G401 (cell line): Measurements from ENCODE around the gene TMEM232. TPM values are rescaled to one million over a fixed set of nuclear protein-coding genes. Genes with fewer than 3 reads are reported as not detected.
A peak's percentile ranks its signal among the peaks of the same experiment; 100 is the strongest.
"Not testable (repeated sequence)": the region's sequence is repeated elsewhere in the genome, so short reads cannot be mapped to it uniquely, and the experiment has no call there.

ENCODE experiments used
- DNase-seq: peaks from one replicate; pipeline ENCODE4 v3.0.0-alpha.2; 2015; ENCODE audit warnings: low spot score
- in situ Hi-C: cut with HindIII; loops from 2 replicates; pipeline ENCODE4 v1.10.0; 2016; ENCODE audit warnings: low sequenced_read_pairs, mixed read lengths
- total RNA-seq: library from RNA; depleted of rRNA; stranded (reverse); fragments of >200 nt; shearing (Covaris generic); gene quantifications from 2 replicates; pipeline ENCODE4 v1.2.3, GENCODE V29; 2014; rRNA removed

The TMEM232 gene
- total RNA-seq = 0.07 TPM in 1 of 2 replicates, not detected in the other

GRCh38 chr5:110726249-110727024 is at the start of gene TMEM232:
Gene TMEM232 (minus strand): TSS chr5:110726671. CDS start chr5:110667352, 59,319 bp downstream.
- in situ Hi-C loops = no loop called here
- peak; percentile 80 for DNase-seq

- in situ Hi-C loops = no loop called here
- DNase-seq = no peak
These were observed 43.8 kb upstream of the TMEM232 start for GRCh38 chr5:110770286-110770685.

- no peak for DNase-seq
- in situ Hi-C loops = no loop called here
These were observed 42.7 kb upstream of the TMEM232 start for GRCh38 chr5:110769000-110769681.

DNA sequence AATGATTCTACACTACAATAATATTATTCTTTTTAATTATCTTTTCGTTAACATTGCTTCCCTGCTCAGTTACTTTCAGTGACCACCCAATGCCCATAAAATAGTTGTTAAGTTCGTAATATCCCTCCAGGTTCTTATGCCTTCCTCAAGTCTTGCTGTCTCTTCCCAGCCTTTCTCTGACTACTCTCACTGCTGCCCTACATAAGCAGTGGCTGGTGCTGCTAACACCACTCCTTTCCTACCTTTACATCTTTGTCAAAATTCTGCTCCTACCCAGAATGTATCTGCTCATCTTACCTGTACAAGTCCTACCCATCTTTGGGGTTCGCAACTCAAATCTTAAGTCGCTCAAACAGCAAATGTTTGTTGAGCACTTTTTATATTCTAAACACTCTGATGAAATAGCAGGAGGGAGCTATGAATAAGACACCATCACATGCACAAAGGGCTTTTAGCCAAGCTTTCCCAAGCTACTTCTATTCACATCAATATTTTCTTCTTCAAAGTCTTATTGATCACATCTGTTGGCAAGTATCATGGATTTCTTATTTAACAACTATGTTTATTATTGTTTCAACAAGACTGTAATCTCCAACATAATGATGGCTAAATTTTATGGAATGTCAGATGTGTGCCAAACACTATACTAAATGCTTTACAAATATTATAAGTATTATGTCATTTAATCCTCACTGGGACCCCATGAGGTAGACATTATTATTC is 41.8 kb upstream of the TMEM232 start:
- no peak for DNase-seq
- in situ Hi-C loops = no loop called here

DNA sequence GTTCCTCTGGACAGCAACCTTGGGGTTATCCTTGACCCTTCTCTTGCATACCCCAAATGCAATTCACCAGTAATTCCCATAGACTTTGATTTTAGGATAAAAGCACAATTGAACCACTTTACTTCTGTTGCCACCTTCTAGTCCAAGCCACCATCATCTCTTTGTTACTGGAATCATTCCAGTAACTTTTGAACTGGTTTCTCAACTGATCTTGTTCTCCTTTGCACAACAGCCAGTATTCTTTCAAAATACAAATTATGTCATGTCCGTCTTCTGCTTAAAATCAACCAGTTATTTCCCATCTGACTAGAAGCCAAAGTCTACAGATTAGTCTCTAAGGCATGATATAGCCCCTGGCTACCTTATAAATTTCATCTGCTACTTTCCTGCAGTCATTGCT is 33.7 kb upstream of the TMEM232 start:
- no peak for DNase-seq
- in situ Hi-C loops = no loop called here

GRCh38 chr5:110757118-110757729 is 30.8 kb upstream of the TMEM232 start:
- in situ Hi-C loops = no loop called here

DNA sequence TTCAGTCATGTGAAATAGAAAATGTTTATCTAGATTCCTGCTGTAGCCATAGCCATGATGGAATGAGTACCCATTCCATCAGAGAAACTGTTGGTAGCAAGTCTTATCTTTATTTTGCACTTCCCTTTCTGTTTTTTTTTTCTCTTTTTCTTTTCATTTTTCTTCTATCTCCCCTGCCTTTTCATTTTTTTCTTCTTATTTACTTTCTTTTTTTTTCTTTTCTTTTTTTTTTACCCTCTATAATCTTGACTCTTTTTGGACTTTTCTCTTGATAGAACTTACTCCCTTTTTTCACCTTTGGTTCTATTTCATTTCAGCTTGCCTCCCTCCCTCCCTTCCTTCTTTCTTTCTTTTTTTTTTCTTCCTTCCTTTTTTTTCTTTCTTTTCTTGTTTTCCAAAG is 27.7 kb upstream of the TMEM232 start:
- in situ Hi-C loops = no loop called here
- no peak for DNase-seq

More at GRCh38 chr5:110757118-110757729, 30.8 kb upstream of the TMEM232 start:
- DNase-seq = peak; percentile 59

DNA sequence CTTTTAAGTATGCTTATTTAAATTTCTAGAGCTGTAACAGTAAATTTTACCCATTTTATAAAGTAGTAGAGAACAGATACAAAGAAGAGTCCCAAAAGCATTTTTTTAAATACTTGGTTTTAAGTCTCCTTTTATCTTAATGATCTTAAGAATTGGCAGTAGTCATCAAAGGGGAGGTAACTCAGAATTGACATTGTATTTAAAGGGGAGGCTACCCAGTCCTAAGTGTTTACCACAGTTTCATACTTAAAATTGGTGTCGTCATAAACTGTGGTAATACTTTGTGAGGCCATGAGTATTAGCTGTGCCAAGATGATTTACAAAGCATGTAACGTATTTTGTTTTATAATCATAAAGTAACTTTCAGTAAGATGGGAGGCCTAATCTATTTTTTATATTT is 27.1 kb upstream of the TMEM232 start:
- in situ Hi-C loops = no loop called here
- DNase-seq = no peak

GRCh38 chr5:110752953-110753352 is 26.5 kb upstream of the TMEM232 start:
- in situ Hi-C loops = no loop called here
- no peak for DNase-seq

DNA sequence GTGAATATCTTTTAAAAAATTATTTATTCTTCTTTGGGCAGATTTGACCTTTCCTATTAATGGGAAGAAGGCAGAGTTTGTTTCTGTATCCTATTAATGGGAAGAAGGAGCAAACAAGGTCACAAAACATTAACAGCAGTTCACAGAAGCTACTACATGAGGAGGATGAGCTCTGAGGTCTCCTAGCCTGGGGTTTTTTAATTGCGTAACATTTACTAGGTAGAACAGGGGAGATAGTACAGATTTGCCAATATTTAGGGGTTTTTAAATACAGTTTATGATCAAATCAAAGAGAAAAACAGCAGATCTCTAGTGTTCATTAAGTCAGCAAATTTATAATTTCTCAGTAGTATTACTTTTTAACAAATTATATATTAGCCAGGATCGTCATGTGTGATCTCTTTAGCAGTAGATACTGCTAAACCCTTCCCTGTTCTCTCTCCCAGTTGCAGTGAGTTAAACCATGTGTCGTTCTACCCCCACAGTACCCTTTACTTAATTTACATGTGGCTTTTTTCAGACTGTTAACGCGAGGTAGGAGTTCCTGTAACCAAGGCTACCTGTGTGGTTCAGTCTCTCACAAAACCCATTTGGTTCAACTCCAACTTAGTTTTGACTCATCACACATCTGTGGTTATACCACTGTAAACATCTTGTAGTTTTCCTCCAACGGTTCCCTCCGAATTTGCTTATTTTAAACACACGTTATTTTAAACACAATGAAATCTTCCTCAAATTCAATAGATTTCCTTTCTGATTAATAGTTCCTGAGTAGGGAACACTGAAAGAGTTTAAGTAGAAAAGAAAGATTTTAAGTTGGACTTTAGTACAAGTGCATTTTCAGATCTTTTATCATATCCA is 25.7 kb upstream of the TMEM232 start:
- in situ Hi-C loops = no loop called here
- no peak for DNase-seq

- in situ Hi-C loops = no loop called here
- DNase-seq = peak; percentile 94
These were observed 12.6 kb upstream of the TMEM232 start, which contains the start of gene SLC25A46 for GRCh38 chr5:110738812-110739651. Gene SLC25A46 (plus strand): TSS chr5:110739007. CDS start chr5:110739120, 113 bp downstream.

GRCh38 chr5:110738503-110738811 is 12.0 kb upstream of the TMEM232 start:
- in situ Hi-C loops = no loop called here
- DNase-seq = no peak

GRCh38 chr5:110736753-110737152 is 10.3 kb upstream of the TMEM232 start:
- in situ Hi-C loops = no loop called here
- no peak for DNase-seq

DNA sequence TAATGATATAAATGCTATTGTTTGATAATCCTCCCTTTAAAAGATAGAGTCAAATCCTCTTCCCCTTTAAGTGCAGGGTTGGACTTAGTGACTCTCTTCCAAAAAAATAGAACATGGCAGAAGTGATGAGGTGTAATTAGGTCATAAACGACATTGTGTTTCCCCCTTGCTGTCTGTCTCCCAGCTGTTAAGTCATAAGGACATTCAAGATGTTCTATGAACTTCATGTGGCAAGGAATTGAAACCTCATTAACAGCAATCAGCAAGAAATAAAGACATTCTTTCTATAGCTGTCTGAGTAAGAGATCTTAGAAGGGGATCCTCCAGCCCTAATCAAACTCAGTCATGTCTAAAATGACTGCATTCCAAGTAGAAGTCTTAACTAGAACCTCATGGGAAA is 9.1 kb upstream of the TMEM232 start:
- in situ Hi-C loops = no loop called here
- no peak for DNase-seq

DNA sequence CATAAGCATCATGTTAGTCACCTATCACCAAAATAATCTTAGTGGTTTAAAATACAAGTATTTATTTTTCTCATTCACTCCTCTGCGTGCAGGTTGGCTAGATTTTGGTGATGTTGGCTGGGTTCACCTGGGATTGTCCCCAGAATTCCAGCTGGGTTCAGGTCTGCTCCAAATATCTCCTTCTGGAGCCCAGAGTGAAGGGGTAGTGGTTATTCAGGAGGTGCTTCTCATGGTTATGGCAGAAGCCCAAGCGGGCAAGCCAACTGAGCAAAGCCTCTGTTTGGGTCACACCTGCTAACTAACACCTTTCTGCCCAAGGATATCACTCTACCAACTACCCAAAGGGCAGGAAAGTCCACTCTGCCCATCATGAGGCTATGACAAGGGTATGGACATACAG is 7.6 kb upstream of the TMEM232 start:
- DNase-seq = peak; percentile 77
- in situ Hi-C loops = no loop called here

DNA sequence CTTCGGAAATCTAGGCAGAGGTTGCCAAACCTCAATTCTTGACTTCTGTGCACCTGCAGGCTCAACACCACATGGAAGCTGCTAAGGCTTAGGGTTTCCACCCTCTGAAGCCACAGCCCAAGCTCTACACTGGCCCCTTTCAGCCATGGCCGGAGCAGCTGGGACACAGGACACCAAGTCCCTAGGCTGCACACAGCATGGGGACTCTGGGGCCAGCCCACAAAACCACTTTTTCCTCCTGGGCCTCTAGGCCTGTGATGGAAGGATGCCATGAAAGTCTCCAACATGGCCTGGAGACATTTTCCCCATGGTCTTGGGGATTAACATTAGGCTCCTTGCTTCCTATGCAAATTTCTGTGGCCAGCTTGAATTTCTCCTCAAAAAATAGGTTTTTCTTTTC is 5.0 kb upstream of the TMEM232 start:
- in situ Hi-C loops, DNase-seq: not testable (repeated sequence)

GRCh38 chr5:110727025-110727314 is 499 bp upstream of the TMEM232 start:
- no peak for DNase-seq
- in situ Hi-C loops = no loop called here

DNA sequence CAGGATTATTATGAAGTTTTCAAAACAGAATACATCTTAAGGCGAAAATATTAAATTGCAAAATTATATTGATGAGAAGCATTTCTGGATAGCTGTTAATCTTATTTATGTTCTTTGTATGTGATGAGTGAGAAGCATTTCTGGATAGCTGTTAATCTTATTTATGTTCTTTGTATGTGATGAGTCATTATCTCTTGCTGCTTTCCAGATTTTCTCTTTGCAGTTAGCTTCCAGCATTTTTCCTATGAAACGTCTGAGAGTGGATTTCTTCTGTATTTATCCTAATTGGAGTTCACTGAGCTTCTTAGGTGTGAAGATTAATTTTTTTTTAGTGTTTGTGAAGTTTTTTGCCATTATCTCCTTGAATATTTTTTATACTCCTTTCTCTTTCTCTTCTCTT is 8.2 kb downstream of the TMEM232 start:
- DNase-seq = no peak
- in situ Hi-C loops = no loop called here
